ENCODE data around the gene CTSA. TPM values are rescaled to one million over a fixed set of nuclear protein-coding genes. Genes with fewer than 3 reads are reported as not detected.
"Not testable (repeated sequence)": the region's sequence is repeated elsewhere in the genome, so short reads cannot be mapped to it uniquely, and the experiment has no call there.

The CTSA gene
- total RNA-seq, 1 donor from 2014 or later = 57.4 TPM

DNA sequence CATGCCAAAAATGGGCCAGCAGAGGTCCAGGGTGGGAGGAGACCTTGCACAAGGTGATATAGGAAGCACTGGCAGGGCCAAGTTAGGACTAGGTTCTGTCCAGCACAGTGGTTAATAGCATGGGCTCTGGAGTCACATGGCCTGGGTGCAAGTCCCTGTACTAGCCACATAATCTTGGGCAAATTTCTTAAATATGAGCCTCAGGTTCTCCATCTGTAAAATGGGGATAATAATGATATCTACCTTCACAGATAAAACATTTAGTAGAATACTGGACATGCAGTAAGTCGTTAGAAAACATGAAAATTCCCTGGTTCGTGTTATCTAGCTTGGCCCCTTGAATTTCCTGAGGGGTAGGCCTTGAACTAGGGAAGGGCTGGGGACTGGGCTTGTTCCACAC, 6.2 kb downstream of the CTSA start:
- no peak for ATAC-seq

DNA sequence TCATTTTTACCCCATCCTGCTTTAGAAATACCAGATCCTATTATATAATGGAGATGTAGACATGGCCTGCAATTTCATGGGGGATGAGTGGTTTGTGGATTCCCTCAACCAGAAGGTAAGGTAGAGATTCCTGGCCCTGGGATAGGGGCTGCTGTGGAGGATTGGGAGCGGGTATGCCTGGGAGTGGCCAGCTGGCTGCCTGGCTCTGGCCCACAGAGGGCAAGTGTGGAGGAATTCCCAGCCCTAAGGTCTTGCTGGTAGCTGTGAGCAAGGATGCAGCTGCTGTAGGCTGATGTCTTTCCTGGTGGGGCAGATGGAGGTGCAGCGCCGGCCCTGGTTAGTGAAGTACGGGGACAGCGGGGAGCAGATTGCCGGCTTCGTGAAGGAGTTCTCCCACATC, 6.6 kb downstream of the CTSA start:
- no peak for ATAC-seq

DNA sequence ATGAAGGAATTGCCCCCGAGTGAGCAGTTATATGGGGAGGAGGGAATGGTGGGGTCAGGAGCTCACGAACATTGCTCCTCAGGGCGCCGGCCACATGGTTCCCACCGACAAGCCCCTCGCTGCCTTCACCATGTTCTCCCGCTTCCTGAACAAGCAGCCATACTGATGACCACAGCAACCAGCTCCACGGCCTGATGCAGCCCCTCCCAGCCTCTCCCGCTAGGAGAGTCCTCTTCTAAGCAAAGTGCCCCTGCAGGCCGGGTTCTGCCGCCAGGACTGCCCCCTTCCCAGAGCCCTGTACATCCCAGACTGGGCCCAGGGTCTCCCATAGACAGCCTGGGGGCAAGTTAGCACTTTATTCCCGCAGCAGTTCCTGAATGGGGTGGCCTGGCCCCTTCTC, 7.2 kb downstream of the CTSA start:
- no peak for ATAC-seq

DNA sequence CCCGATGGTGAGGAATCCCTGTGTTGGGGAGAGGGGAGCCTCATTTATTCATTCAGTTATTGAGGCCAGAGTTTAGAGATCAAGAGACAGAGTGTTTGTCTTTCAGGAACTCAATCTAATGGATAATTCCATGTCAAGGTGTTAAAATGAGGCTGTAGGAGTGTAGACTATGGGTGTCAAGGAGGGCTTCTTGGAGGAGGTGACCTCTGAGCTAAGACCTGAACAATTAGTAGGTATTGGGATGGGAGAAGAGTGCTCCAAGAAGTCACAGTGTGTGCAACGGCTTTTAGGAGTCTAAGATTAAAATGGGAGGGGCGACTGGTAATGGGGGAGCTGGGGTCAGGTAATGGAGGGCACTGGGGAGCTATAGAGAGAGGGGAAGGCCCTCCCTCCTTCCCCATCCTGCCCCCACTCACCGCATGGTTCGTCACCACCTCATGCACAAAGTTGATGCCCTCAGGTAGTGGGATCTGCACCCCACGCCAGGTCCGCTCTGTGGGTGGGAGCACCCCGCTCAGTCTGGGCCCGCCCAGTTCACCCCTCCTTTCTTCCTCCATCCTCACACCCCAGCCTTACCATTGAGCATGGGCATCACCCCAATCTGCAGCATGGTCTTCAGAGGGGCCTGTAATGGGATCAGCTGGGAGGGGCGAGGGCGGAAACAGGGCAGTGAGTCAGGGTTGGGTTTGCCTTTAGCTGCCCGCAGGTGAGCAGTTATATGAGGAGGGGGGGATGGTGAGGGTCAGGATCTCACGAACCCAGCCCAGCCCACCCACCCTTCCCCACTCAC, 8.1 kb downstream of the CTSA start:
- ATAC-seq = peak; percentile 19

DNA sequence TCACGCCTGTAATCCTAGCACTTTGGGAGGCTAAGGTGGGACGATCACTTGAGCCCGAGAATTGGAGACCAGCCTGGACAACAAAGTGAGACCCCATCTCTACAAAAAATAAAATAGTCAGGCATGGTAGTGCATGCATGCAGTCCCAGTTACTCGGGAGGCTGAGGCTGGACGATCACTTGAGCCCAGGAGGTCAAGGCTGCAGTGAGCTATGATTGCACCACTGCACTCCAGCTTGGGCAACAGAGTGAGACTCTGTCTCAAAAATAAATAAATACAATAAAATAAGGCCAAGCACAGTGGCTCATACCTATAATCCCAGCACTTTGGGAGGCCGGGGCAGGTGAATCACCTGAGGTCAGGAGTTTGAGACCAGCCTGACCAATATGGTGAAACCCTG, 10.2 kb downstream of the CTSA start:
- ATAC-seq = not testable (repeated sequence)

DNA sequence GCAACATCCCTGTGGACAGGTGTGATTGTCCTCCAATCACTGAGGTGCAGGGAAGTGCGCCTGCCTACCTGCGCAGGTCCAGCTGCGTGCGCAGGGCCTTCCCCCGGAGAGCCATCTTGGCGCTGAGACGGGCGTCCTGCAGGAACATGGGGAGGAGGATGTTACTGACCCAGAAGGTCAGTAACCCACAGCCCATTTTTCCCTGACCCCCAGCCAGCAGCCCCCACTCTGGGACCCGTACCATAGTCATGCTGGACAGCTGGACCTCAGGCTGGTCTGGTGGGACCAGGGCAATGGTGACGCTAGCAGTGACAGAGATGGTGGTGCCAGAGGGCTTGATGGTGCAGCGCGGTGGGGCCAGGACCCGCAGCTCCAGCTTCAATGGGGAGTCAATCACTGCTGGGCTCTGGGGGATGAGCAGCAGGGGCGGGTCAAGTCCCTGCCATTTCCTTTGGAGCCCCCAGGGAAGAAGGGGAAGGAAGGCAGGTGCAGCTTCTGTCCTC, 11.1 kb downstream of the CTSA start:
- ATAC-seq = no peak

DNA sequence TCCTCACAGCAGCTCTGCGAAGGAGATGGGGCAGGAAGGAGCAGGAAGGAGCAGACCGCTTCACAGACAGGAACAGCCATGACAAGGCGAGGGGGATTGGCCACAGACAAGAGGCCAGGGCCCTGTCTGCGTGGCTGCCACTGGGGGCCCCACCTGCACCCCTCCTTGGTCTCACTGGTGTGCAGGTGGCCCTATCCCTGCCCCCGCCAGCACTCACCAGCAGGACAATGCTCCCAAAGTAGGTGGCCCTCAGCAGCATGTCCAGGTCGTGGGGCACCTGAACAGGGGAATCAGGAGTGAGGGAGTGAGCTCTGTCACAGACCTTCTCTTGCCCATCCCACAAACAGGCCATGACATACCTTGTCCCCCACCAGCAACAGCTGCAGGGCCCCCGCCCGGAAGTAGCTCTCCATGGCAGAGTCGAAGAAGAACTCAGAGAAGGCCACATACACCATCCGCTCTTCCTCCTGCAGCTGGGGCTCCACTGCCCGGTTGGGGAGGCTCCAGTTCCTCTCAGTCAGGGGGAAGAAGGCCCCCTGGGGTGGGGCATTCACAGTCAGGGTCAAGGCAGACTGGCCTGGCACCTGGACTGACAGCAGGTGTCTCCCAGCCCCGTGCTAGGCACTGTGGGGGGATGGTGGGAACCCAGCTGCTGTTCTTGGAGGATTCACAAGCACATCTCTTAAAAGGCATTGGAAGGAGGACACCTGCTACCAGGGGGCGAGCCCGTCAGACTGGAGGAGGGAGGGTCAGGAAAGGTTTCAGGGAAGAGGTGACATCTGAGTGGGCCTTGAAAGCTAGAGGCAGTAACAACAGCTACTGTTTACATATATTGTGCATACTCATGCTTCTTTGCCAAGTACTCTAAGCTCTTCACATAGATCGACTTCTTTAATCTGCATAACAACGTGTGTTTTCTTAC, 13.7 kb downstream of the CTSA start:
- no peak for ATAC-seq

DNA sequence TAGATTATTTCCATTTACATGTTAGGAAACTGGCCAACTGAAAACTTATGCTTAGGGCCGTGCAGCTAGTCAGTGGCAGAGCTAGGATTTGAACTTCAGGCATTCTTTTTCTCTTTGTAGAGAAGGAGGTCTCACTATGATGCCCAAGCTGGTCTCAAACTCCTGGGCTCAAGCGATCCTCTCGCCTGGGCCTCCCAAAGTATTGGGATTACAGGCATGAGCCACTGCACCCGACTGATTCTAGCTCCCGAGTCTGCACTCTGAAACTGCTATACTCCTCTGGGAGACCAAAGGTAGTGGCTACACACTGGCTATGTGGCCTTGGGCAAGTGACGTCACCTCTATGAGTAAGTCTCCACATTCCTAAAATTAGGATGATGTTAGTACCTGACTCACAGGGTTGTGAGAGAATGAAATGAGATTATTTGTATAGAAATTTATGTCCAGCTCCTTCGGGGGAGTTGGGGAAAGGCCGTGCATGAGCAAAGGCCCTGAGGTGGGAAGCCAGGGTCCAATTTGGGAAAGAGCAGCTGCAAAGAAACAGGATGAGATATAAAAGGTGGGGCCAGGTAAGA, 14.5 kb downstream of the CTSA start:
- ATAC-seq = peak; percentile 60

DNA sequence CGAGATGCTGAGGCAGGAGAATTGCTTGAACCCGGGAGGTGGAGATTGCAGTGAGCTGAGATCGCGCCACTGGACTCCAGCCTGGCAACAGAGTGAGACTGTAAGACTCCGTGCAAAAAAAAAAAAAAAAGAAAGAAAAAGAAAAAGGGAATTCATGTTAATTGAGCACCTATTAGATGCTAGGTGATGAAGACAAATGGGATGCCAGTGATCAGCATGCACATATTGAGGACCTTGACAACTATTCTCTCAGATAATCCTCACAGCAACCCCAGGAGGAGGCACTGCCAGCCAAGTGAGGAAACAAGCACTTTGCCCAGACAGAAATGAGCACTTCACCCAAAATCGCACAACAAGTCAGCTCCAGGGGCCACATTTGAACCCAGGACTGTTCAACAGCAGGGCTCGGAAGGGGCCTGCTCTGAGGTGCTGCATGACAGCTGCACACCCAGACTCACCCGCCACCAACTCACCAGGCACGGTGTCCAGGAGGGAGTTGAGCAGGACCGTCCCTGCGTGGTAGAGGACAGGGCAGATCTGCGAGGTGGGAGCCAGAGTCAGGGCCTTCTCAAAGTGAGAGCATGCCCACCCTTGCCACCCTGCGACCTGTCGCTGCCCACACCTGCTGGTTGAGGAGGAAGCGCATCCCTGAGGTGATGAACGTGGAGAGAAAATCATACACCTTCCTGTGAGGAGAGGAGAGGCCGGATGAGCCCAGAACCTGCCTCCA, 16.2 kb downstream of the CTSA start:
- ATAC-seq = no peak

DNA sequence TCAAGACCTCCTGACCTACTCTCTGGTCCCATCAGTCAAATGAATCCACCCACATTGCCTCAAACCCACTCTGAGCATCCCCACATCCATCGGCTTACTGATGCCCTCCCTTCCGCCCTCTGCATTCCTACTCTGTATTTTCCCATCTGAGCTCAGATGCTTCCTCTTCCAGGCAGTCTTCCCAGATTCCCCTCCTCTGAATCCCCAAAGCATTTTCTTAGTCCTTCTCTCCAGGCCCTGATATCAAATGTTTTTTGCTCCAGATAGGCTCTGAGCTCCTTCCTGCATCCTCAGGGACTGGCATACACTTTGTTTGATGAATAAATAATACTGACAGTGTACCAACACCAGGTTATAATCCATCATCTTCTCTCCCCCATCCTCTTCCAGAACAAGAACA, 16.9 kb downstream of the CTSA start:
- ATAC-seq = no peak

DNA sequence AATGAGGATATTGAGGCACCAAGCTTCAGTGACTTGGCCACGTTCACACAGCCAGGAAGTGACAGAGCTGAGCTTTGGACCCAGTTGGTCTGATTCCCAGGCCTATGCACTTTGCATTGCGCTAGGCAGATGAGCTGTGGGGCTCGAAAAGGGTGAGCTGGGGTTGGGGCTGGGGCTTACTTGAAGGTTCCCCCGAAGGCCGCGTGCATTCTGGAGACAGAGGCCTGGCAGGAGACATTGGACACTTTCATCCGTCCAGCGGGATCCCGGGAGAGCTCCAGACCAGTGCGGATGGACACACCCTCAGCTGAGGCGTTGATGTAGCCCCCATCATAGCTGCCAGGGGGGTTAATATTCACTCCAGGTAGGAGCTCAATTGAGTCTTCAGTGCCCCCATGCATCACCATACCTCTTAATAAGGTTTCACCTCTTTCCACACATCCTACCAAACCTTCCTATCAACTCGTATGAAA, 18.2 kb downstream of the CTSA start:
- no peak for ATAC-seq

DNA sequence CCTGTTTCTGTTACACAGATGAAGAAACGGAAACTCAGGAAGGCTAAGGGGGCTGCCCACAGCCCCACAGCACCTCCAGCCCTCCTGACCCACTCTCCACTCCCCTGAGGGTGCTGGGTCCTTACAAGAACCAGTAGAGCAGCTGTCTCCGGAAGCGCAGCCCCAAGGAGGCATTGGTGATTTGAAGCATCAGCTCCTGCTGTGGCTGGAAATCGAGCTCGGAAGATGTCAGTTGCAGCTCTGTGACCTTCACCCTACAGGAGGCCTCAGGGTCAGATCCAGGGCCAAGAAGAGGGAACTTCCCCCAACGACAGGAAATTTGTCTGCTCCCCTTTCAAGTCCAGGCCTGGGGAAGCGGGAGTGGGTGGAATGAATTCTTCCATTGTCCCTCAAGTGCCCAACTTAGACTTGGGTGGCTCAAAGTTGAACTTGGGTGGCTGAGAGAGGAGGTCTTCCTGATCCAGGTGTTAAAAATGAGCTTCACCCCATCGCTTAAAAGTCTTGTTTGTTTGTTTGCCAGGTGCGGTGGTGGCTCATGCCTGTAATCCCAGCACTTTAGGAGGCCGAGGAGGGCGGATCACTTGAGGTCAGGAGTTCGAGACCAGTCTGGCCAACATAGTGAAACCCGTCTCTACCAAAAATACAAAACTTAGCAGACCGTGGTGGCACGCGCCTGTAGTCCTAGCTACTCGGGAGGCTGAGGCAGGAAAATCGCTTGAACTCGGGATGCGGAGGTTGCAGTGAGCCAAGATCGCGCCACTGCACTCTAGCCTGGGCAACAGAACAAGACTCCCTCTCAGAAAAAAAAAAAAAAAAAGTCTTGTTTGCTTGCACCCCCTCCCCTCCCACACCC, 18.9 kb downstream of the CTSA start:
- no peak for ATAC-seq

DNA sequence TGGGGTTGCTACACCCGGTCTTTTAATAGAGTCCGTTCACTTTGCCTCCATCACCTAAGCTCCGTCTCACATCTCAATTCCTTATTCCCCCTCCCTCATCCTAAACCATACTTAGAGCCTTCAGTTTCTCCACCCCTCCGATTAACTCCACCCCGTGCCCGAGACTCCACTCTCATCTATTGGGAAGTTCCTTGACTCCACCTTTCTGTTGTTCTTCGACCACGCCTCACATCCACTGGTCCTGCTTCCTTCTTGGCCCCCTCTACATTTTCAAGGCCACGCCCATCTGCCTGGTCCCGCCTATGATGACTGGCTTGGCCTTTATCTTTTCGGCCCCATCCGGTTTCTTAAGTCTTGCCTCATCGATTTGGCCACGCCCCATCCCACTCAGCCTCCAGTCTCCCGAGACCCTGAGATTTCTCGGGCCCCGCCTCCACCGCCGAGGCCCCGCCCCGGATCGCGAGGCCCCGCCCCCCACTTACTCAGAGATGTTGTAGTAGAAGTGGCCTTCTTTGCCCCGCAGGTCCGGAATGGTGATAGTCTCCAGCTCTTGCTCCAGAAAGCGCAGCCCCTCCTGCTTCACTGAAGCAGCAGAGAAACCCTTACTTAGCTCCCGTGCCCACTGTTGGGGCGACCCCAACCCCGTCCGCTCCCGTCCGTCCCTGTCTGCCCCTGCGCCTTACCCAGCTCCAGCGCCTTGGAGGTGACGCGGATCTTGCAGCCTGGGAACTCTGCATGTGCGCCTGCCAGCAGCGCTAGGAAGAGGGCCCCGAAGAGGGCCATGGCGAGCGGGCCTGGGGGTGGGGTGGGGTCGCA, 19.7 kb downstream of the CTSA start:
- peak; percentile 94 for ATAC-seq

DNA sequence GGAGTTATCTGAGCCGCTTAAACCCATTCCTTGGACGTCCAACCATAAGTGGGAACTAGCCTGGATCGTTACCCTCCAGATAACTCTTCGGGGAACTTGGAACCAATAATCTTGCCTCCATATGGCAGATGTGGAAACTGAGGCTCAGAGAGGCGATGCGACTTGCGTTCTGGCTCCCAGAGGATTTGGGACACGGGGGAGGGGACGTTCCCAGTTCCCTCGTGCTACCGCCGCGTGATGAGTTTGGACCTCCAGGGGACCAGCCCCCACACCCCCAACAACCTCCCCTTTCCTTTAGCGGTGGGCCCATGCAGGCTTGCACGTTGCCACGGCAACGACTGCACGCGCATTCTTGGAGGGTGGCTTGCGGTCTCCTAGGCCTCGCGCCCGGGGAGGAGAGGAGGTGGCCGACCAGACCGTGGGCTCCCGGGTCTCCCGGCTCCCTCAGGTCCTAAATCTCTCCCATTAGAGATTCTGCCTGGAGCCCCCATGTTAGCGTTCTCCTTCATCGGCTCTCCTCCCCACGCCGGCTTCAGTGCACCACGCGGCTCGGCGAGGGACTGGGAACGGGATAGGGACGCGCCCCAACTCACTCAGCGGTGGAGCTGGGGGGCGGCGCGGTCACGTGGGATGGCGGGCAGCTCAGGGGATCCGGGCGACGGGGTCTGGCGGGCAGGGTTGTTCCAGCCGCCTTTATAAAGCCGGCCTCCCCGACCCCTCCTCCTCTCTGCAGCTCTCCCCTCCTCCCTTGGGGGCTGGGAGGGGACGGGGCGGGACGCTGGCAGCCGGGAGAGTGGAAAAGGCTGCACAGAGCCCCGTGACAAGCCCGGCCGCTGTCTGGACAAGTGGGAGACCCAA, 20.6 kb downstream of the CTSA start, which contains the start of gene PLTP:
Gene PLTP (minus strand): TSS at position 670 of the 858 bp plus-strand sequence. CDS start 703 bp downstream, outside the sequence.
- peak; percentile 15 for ATAC-seq

DNA sequence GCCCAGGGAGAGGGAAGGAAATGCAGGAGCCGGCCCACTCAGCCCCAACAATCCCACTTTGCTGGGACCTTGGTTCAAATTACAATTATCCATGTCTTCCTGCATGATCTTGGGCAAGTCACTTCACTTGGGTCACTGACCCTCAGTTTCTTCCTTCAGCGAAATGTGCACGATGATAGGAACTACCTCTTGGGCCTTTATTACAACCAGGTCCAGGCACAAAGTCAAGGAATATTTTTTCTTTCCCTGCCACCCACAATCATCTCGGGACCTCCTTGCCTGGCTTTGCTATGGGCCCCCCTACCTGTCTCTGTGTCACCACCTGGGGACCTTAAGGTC, 21.2 kb downstream of the CTSA start:
- ATAC-seq = no peak

DNA sequence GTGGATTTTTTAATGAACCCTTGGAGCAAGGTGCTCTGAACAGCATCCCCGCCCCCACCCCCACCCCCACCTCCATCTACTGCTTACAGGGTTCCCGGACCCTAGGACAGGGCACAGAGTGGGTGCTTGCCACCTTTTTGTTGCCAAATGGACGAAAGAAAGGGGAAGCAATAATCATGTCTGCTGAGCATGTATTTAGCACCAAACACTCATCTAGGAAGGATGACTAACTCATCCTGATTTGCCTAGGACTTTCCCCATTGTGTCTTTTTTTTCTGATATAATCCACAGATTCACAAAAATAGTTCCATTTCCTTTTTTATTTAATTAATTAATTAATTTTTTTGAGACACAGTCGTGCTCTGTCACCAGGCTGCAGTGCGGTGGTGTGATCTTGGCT, 22.0 kb downstream of the CTSA start:
- no peak for ATAC-seq

DNA sequence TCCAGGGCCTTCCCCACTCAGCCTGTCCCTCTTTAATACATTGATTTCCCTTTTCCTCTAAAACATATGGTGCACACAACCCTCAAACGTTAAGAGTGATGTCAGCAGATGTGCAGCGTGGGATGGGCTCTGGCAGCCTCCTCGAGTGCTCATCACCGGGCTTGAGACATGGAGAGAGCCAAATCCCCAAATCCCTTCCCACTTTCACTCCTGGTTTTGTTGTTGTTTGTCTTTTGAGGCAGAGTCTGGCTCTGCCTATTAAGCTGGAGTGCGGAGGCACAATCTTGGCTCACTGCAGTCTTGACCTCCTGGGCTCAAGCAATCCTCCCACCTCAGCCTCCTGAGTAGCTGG, 26.6 kb downstream of the CTSA start:
- no peak for ATAC-seq

DNA sequence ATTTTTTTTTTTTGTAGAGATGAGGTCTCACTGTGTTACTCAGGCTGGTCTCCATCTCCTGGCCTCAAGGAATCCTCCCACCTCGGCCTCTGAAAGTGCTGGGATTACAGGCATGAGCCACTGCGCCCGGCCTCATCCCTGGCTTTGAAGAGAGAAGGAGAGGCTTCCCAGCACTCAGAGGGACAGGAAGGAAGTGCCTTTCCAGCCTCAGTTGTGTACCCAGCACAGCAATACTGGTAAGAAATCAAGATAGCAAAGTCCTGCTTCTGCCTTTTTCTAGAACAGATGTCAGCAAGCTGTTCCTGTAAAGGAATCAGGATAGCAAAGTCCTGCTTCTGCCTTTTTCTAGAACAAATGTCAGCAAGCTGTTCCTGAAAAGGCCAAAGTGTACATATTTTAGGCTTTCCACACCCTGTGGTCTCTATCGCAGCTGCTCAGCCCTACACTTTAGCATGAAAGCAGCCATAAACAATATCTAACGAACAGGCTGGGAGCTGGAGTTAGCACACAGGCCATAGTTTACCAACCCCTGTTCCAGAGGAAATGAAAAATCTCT, 27.1 kb downstream of the CTSA start:
- ATAC-seq = no peak
